ENCODE data around the gene FMN1. TPM values are rescaled to one million over a fixed set of nuclear protein-coding genes. Genes with fewer than 3 reads are reported as not detected.

Gene FMN1
- total and polyA plus RNA-seq, 2 of the 13 experiments (the other 11 are each of a cell fraction or from before 2014, with no cell fraction given) = 0.20 to 0.60 TPM

GRCh38 chr15:32987067-32987466 lies 207.4 kb downstream of the FMN1 start (continued):
- TF ChIP-seq ZNF761 (CRISPR knock-in tag; conservative IDR thresholded peaks at IDR 0.05) (no peak), NFE2 (CRISPR knock-in tag; IDR thresholded peaks at IDR 0.05) (no peak)

- ATAC-seq (no peak), DNase-seq (ENCODE audit: low spot score) (no peak), FAIRE-seq (no peak)
- CTCF ChIA-PET (ENCODE audit: low intra/inter-chr PET ratio, low total read pairs) = no interaction called here
- Histone ChIP-seq H3K36me3 (replicated peaks in 1 of 2; ENCODE audit: control insufficient read depth in 1 of 2, insufficient read depth in 2 of 2, low read length in 2 of 2) (no peaks in the 10 kb centered on the region), H3K4me3 (replicated peaks in 1 of 3; ENCODE audit: insufficient read depth in 1 of 3, low read depth in 2 of 3, low read length in 3 of 3) (no peak overlapping the region), H3K9ac (ENCODE audit: insufficient read depth, low read depth, low read length) (no peak overlapping the region), H2AFZ (ENCODE audit: low read length) (no peak overlapping the region), H3K4me2 (ENCODE audit: low read depth, low read length) (no peak overlapping the region), H3K4me1 (ENCODE audit: insufficient read depth, low read length) (no peaks in the 10 kb centered on the region), H3K79me2 (ENCODE audit: insufficient read depth, low read length) (no peaks in the 10 kb centered on the region), H3K9me3 (ENCODE audit: low read length) (no peaks in the 10 kb centered on the region), H3K27ac (ENCODE audit: extremely low read length, insufficient read depth, low read length) (no peak overlapping the region), H4K20me1 (ENCODE audit: insufficient read depth, low read length) (no peaks in the 10 kb centered on the region), H3K27me3 (ENCODE audit: control insufficient read depth in 1 of 2, insufficient read depth in 2 of 2, low read length in 2 of 2) (no peaks in the 10 kb centered on the region)
- POLR2A ChIA-PET = no interaction called here
- in situ Hi-C loops (cut with HindIII; ENCODE audit: extremely low pct_ligation_motif_present, low pct_unique_long_range_greater_than_20kb) = no loop called here
- 24% methylated on average over 2 of the region's 2 CpGs for WGBS (ENCODE audit: low lambda C conversion rate)
- BruUV-seq (replicated peaks) = no TSS peak
- TF ChIP-seq TCF7 (IDR thresholded peaks at IDR 0.05; ENCODE audit: low read depth) (no peak), FOXK2 (IDR thresholded peaks at IDR 0.05) (no peak), ZBTB33 (CRISPR knock-in tag; IDR thresholded peaks at IDR 0.05) (no peak), SMARCC2 (IDR thresholded peaks at IDR 0.05) (no peak), ZNF782 (CRISPR knock-in tag; IDR thresholded peaks at IDR 0.05; ENCODE audit: borderline replicate concordance) (no peak), RFX5 (IDR thresholded peaks at IDR 0.05; ENCODE audit: low read depth, low read length) (no peak), ZNF354B (CRISPR knock-in tag; IDR thresholded peaks at IDR 0.05) (no peak), RBAK (CRISPR knock-in tag; IDR thresholded peaks at IDR 0.05) (no peak), ZNF230 (CRISPR knock-in tag; IDR thresholded peaks at IDR 0.05) (no peak)
- intact Hi-C loops (cut with micrococcal nuclease; ENCODE audit: unreplicated experiment) = no loop called here
These were observed 208.4 kb downstream of the FMN1 start for GRCh38 chr15:32986147-32986546.

All from HepG2 (cell line).